ENCODE measurements around the gene SCARB1.

DNA sequence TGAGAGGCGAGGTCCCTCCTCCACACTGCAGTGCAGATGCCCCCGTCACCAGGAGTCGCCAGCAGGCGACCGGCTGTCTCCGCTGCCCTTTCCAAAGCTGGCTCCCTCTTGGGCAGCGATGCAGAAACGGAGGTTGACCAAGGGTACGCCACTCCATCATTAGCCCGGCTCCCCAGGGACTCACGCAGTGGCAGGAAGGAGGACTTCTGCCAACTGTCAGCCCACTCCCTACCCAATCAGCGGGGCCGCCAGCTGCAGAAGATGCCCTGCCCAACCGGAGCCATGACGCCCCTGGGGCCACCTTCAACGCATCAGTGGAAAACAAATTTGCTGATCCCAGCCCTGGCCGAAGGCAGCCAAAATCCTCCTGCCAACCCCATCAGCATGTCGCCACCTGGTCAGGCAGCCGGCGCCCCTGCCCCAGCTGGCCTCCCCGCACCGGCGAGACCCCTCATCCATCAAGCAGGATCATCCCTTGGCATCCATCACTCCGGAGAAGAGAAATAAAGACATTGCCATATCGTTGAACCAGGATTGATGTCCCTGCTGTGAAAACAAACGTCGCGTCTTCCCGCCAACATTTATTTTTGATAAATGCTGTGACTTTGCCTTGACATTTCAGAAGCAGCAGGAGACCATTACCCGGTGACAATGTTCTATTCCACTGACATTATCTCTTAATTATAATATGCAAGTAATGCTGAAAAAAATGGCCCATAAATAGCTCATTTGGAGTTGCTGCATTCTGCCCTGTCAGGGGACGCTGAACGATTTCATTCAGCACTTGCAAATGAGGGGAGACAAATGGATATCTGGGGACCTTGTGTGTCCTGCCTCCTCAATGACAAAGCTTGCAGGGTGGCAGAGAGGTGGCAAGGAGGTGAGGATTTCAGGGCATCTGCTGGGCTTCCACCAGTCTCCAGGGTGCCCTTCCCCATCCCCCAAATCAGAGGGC, 105.1 kb downstream of the SCARB1 start:
- no peak for TF ChIP-seq POLR2A (IDR thresholded peaks at IDR 0.05)
- TF ChIP-seq, protein P1, sequence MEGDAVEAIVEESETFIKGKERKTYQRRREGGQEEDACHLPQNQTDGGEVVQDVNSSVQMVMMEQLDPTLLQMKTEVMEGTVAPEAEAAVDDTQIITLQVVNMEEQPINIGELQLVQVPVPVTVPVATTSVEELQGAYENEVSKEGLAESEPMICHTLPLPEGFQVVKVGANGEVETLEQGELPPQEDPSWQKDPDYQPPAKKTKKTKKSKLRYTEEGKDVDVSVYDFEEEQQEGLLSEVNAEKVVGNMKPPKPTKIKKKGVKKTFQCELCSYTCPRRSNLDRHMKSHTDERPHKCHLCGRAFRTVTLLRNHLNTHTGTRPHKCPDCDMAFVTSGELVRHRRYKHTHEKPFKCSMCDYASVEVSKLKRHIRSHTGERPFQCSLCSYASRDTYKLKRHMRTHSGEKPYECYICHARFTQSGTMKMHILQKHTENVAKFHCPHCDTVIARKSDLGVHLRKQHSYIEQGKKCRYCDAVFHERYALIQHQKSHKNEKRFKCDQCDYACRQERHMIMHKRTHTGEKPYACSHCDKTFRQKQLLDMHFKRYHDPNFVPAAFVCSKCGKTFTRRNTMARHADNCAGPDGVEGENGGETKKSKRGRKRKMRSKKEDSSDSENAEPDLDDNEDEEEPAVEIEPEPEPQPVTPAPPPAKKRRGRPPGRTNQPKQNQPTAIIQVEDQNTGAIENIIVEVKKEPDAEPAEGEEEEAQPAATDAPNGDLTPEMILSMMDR (IDR thresholded peaks at IDR 0.05) = no peak

All from tibial nerve (tissue), 3 donors.